ENCODE results near the gene TBXAS1. TPM values are rescaled to one million over a fixed set of nuclear protein-coding genes. Genes with fewer than 3 reads are reported as not detected.

TBXAS1 gene
- total and polyA plus RNA-seq, 2 donors (not counting 3 experiments of a cell fraction or from before 2014, with no cell fraction given), result 2.1 to 4.3 TPM

- POLR2A ChIA-PET, result no interaction called here
- FAIRE-seq, result no peak
- Histone ChIP-seq H3K27me3 (ENCODE audit: control insufficient read depth in 2 of 2, insufficient read depth in 2 of 2, low read length in 2 of 2) (no peaks in the 10 kb centered on the region), H3K4me1 (ENCODE audit: control insufficient read depth, extremely low read depth, insufficient read depth, low read length) (no peaks in the 10 kb centered on the region), H3K9ac (replicated peaks; ENCODE audit: extremely low read depth, insufficient read depth, low read length) (no peak overlapping the region), H3K9me3 (replicated peaks; ENCODE audit: control insufficient read depth, insufficient read depth, low read length) (no peaks in the 10 kb centered on the region), H3K79me2 (ENCODE audit: control insufficient read depth, insufficient read depth, low read length) (no peaks in the 10 kb centered on the region), H2AFZ (ENCODE audit: low read depth, low read length) (no peak overlapping the region), H3K4me2 (ENCODE audit: insufficient read depth, low read length) (no peak overlapping the region), H3K27ac (ENCODE audit: insufficient read depth, low read depth, low read length) (no peak overlapping the region), H3K9me1 (replicated peaks; ENCODE audit: control insufficient read depth, extremely low read depth, insufficient read depth, low read length) (no peaks in the 10 kb centered on the region), H3K36me3 (ENCODE audit: control insufficient read depth in 2 of 2, extremely low read depth in 1 of 2, insufficient read depth in 2 of 2, low read length in 2 of 2) (no peaks in the 10 kb centered on the region), H4K20me1 (replicated peaks; ENCODE audit: control insufficient read depth, extremely low read depth, insufficient read depth, low read length) (no peaks in the 10 kb centered on the region), H3K4me3 (replicated peaks in 1 of 3; ENCODE audit: insufficient read depth in 1 of 3, low read depth in 1 of 3, low read length in 3 of 3) (no peak overlapping the region)
- no TSS peak for BruUV-seq (replicated peaks)
- TF ChIP-seq MYC (IDR thresholded peaks at IDR 0.05; ENCODE audit: low read depth, low read length), result no peak
- no peak for TF ChIP-seq POLR2A (IDR thresholded peaks at IDR 0.05; ENCODE audit: low read depth, low read length)
- TF ChIP-seq EZH2 (IDR thresholded peaks at IDR 0.05; ENCODE audit: borderline replicate concordance, low read depth, low read length, severe bottlenecking), result no peak
- no peak for TF ChIP-seq POLR2AphosphoS5 (IDR thresholded peaks at IDR 0.05; ENCODE audit: insufficient read depth, low read depth, low read length)
- TF ChIP-seq JUN (IDR thresholded peaks at IDR 0.05; ENCODE audit: borderline replicate concordance, insufficient read depth, insufficient read length, low read depth), result no peak
- TF ChIP-seq CTCF (IDR thresholded peaks at IDR 0.05; ENCODE audit: extremely low read depth in 1 of 2, insufficient read depth in 1 of 2, low read depth in 1 of 2, low read length in 2 of 2), result no peak
- TF ChIP-seq MAX (IDR thresholded peaks at IDR 0.05; ENCODE audit: insufficient read depth, insufficient read length), result no peak
- TF ChIP-seq GATA2 (IDR thresholded peaks at IDR 0.05; ENCODE audit: insufficient read depth, insufficient read length, low read depth, low read length), result no peak
- TF ChIP-seq FOS (IDR thresholded peaks at IDR 0.05; ENCODE audit: borderline replicate concordance, insufficient read depth, low read length), result no peak
- intact Hi-C loops (cut with micrococcal nuclease), result no loop called here
- dilution Hi-C loops (cut with MboI; ENCODE audit: extremely low pct_ligation_motif_present, low sequenced_read_pairs), result no loop called here
- DNase-seq (ENCODE audit: low read depth, low spot score), result no peak
- CTCF ChIA-PET, result interaction anchor here (1.7 kb wide), 1 partner anchor 372 kb away, joined by 3 read pairs; no protein-coding TSS in a partner anchor
These were observed 161.7 kb downstream of the TBXAS1 start for GRCh38 chr7:139990571-139991268.
